Neural crest cell (in vitro differentiated cells): ENCODE measurements around the gene UBE2O. TPM values are rescaled to one million over a fixed set of nuclear protein-coding genes. Genes with fewer than 3 reads are reported as not detected.

Experiments
- DNase-seq: peaks from one replicate; pipeline ENCODE4 v3.0.0; 2021; ENCODE audit warnings: low read depth, mixed read lengths, low spot score
- H3K27ac Mint-ChIP-seq: one replicate; pipeline ENCODE4 v1.8.0; 2021; ENCODE audit warnings: mild to moderate bottlenecking, mixed read lengths; ENCODE audit not compliant: unreplicated experiment
- H3K27me3 Mint-ChIP-seq: 2 replicates; pipeline ENCODE4 v1.8.0; 2021; ENCODE audit warnings: low read depth, mild to moderate bottlenecking, mixed read lengths
- H3K36me3 Mint-ChIP-seq: 2 replicates; pipeline ENCODE4 v1.8.0; 2021; ENCODE audit warnings: low read depth, mild to moderate bottlenecking, mixed read lengths
- H3K4me1 Mint-ChIP-seq: 2 replicates; pipeline ENCODE4 v1.8.0; 2021; ENCODE audit warnings: mixed read lengths
- H3K4me3 Mint-ChIP-seq: one replicate; pipeline ENCODE4 v1.8.0; 2021; ENCODE audit warnings: mild to moderate bottlenecking, mixed read lengths
- H3K9me3 Mint-ChIP-seq: 2 replicates; pipeline ENCODE4 v1.8.0; 2021; ENCODE audit warnings: mixed read lengths
- total RNA-seq: library from RNA; stranded (reverse); gene quantifications from 2 replicates; pipeline ENCODE4 v1.2.1, GENCODE V29; 2021
- TF ChIP-seq, protein P1 (sequence below): fragments of 200-600 bp; sonication (generic); conservative IDR thresholded peaks from 2 replicates; pipeline ENCODE4 v1.5.0; 2021; ENCODE audit warnings: antibody characterized with exemption, mild to moderate bottlenecking

Gene UBE2O
- total RNA-seq, 1 donor from 2014 or later = 71.4 TPM

DNA sequence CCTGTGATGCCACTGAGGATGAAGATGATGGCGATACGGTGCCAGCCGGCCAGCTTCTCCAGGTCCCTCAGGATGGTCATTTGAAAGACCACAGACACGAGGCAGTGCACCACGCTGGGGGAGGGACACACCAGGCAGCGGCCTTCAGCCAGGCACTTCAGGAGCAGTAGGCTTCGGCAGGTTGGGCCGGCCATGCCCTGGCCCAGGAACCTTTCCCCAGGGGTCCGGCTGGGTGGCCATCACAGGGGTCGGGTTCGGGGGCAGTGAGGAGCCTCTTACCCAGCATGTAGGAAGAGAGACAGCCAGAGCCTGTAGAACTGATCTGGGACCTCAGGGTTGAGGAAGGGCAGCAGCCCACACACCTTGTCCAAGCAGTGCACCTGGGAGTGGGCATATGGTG is 19.8 kb upstream of the UBE2O start:
- Mint-ChIP-seq H3K36me3 (no peaks in the 10 kb centered on the region), H3K27me3 (no peaks in the 10 kb centered on the region), H3K4me1 (no peaks in the 10 kb centered on the region), H3K27ac (no peak overlapping the region), H3K4me3 (no peak overlapping the region), H3K9me3 (no peaks in the 10 kb centered on the region)
- no peak for DNase-seq
- TF ChIP-seq, protein P1, sequence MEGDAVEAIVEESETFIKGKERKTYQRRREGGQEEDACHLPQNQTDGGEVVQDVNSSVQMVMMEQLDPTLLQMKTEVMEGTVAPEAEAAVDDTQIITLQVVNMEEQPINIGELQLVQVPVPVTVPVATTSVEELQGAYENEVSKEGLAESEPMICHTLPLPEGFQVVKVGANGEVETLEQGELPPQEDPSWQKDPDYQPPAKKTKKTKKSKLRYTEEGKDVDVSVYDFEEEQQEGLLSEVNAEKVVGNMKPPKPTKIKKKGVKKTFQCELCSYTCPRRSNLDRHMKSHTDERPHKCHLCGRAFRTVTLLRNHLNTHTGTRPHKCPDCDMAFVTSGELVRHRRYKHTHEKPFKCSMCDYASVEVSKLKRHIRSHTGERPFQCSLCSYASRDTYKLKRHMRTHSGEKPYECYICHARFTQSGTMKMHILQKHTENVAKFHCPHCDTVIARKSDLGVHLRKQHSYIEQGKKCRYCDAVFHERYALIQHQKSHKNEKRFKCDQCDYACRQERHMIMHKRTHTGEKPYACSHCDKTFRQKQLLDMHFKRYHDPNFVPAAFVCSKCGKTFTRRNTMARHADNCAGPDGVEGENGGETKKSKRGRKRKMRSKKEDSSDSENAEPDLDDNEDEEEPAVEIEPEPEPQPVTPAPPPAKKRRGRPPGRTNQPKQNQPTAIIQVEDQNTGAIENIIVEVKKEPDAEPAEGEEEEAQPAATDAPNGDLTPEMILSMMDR = no peak

DNA sequence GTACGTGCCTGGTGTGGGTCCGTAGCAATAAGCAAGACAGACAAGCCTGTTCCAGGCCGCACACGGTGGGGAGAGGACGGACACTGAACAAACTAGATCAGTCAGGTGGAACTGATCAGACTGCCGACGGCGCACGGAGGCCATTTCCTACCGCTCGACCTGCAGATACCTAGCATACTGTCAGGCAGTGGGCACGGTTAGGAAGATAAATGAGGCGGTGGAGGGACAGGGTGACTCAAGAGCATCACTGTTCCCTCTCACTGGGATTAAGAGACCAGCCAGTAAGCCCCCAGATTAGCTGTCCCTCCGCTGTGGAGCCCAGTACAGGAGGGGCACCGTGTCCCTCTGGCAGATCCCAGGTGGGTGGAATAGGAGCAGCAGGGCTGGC is 19.3 kb upstream of the UBE2O start:
- no peak overlapping the region for H3K27ac Mint-ChIP-seq

DNA sequence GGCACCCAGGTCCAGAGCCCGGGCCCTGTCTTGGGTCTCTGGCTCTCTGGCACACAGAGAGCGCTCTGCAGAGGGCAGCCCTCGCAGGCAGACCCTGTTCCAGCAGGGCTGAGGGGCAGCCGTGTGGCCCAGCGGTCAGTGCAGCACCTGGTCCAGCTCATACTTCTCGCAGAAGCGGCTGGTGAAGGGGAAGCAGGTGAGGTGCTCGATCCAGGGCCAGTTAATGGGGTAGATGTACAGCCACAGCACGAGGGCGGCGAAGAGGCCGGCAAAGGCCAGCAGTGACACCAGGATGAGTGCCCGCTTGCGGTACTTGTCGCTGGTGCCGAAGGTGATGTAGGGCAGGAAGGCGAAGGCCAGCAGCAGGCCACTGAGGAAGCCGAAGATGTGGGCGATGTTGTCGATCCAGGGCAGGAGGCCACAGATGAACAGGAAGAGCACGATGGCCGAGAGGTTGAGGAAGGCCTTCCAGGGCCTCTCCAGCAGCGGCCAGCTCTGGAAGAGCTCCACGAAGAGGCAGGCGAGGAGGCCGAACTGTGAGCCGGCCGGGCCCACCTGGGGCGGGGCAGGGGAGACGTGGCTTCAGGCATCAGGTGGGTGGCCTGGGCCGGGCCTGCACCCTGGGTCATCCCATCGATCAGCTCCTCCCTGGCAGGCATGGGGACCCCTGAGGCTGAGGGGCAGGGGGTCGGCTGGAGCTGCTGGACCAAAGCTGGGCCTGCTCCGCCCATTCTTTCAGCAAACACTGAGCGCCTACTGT is 18.7 kb upstream of the UBE2O start:
- TF ChIP-seq, protein P1 = no peak
- H3K27ac Mint-ChIP-seq = no peak overlapping the region
- no peaks in the 10 kb centered on the region for H3K9me3 Mint-ChIP-seq
- H3K36me3 Mint-ChIP-seq = no peaks in the 10 kb centered on the region
- DNase-seq = no peak
- no peak overlapping the region for H3K4me3 Mint-ChIP-seq
- H3K4me1 Mint-ChIP-seq = no peaks in the 10 kb centered on the region
- no peaks in the 10 kb centered on the region for H3K27me3 Mint-ChIP-seq

More for the DNA sequence above, 19.3 kb upstream of the UBE2O start:
- no peak for DNase-seq
- Mint-ChIP-seq H3K36me3 (no peaks in the 10 kb centered on the region), H3K4me1 (no peaks in the 10 kb centered on the region), H3K27me3 (no peaks in the 10 kb centered on the region), H3K9me3 (no peaks in the 10 kb centered on the region), H3K4me3 (no peak overlapping the region)
- TF ChIP-seq, protein P1 = no peak

DNA sequence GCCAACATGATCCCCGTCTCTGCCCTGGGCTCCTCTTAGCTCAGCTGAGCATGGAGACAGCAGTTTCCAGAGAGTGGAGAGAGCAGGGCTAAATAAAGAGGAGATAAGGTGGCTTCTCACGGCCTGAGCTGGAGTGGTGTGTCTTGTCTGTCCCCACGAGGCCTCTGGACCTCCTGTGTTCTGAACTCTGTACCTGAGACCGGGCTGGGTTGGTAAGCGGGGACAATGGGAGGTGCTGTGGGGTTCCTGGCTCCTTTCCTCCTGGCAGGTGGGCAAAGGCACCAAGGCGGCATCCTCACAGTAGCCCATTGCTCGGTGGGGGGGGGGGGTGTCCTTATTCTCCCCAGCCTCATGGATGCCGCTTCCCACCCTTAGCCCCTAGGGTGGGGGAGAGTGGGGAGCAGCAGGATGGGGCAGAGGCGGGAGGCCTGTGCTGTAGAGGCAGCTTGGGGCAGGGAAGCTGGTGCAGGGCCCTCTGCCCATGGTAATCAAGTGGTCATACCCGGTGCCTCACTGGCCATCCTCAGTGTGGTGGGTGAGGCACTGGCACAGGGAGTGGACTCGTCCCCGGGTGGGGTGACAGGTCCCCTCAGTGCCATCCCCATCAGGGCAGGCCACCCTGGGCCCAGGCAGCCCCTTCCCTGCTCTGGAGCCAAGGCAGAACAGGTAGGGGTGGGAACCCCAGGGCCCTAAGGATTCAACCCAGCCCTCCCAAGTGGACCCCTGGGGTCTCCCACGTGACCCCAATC is 17.2 kb upstream of the UBE2O start:
- no peaks in the 10 kb centered on the region for H3K27me3 Mint-ChIP-seq
- no peaks in the 10 kb centered on the region for H3K9me3 Mint-ChIP-seq
- TF ChIP-seq, protein P1 = no peak
- no peaks in the 10 kb centered on the region for H3K36me3 Mint-ChIP-seq
- no peak overlapping the region for H3K27ac Mint-ChIP-seq
- no peak overlapping the region for H3K4me3 Mint-ChIP-seq
- no peak for DNase-seq
- peaks cover 5% of the 10 kb centered on the region for H3K4me1 Mint-ChIP-seq

DNA sequence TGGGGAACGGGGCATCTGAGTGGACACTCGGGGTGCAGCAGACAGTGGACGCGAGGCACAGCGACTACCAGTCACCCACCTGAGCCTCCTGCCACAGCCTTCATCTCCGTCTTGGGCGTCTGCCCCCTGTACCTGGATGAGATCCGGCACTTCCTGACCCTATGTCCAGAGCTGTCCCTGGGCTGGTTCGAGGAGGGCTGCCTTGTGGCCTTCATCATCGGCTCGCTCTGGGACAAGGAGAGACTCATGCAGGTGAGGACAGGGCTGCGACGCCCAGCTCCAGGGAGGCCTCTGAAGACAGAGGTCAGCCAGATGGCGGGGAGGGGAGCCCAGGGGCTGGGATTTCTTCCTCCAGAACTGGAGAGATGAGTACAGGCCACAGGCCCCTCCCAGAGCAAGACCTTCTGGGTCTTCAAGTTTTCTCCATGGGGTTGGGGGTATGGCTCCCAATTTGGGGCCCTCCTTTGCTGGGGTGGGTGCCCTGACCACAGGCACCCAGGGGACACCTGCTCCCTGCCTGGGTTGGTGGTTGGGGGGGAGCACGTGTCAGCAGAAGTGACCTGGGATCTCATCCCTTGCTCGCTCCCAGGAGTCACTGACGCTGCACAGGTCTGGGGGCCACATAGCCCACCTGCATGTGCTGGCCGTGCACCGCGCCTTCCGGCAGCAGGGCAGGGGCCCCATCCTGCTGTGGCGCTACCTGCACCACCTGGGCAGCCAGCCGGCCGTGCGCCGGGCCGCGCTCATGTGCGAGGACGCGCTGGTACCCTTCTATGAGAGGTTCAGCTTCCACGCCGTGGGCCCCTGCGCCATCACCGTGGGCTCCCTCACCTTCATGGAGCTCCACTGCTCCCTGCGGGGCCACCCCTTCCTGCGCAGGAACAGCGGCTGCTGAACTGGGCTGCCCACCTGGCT is 16.4 kb upstream of the UBE2O start:
- no peak for DNase-seq
- H3K4me1 Mint-ChIP-seq = peaks cover 5% of the 10 kb centered on the region

More for the DNA sequence above, 16.4 kb upstream of the UBE2O start:
- no peaks in the 10 kb centered on the region for H3K27me3 Mint-ChIP-seq
- H3K36me3 Mint-ChIP-seq = no peaks in the 10 kb centered on the region
- H3K27ac Mint-ChIP-seq = no peak overlapping the region
- TF ChIP-seq, protein P1 = no peak
- H3K9me3 Mint-ChIP-seq = no peaks in the 10 kb centered on the region
- H3K4me3 Mint-ChIP-seq = no peak overlapping the region
